H1 (cell line): ENCODE results near the gene ADH1C. TPM values are rescaled to one million over a fixed set of nuclear protein-coding genes. Genes with fewer than 3 reads are reported as not detected.

Experiments used
- KDM5A ChIP-seq: fragments of 200-600 bp; IDR thresholded peaks from 2 replicates; pipeline ENCODE4 v1.7.1; 2012; ENCODE audit warnings: mild to moderate bottlenecking, low read length, inconsistent platforms, mixed read lengths
- RBBP5 ChIP-seq: IDR thresholded peaks from 2 replicates; pipeline ENCODE4 v1.7.1; 2012; ENCODE audit warnings: low read depth, mild to moderate bottlenecking, inconsistent platforms, low read length, moderate library complexity, borderline replicate concordance
- RFX5 ChIP-seq: IDR thresholded peaks from 2 replicates; pipeline ENCODE4 v1.6.1; 2011; ENCODE audit warnings: low read depth, low read length, improper control_type of control experiment, borderline replicate concordance
- RXRA ChIP-seq: IDR thresholded peaks from 2 replicates; pipeline ENCODE4 v1.6.1; 2011; ENCODE audit warnings: low read depth, mild to moderate bottlenecking, low read length, moderate library complexity; ENCODE audit not compliant: insufficient read depth
- TBP ChIP-seq: IDR thresholded peaks from 2 replicates; pipeline ENCODE4 v1.6.1; 2011; ENCODE audit warnings: low read depth, low read length, improper control_type of control experiment
- polyA plus RNA-seq, 7 experiments: library from polyadenylated mRNA; depleted of rRNA in 3 of 7; stranded (reverse) in 5 of 7; unstranded in 2 of 7; fragments of >200 nt in 5 of 7; fragments of 200-250 nt in 2 of 7; gene quantifications; 1 replicate in 5 of 7; 2 replicates in 1 of 7; 4 replicates in 1 of 7; pipeline versions ENCODE4 v1.2.1 to v1.2.3, GENCODE V29; 2011 to 2013; ENCODE audit warnings: missing spikeins in 2 of 7, mixed read lengths in 2 of 7
- total RNA-seq: library from RNA; stranded (reverse); fragmentation: NEBNext Ultra II Directional; extraction: Animal tissue kit (Norgen Biotek cat#: 25700); gene quantifications from 2 replicates; pipeline ENCODE4 v1.2.1, GENCODE V29; 2021
- TF ChIP-seq, protein P1 (sequence below): fragments of 300-600 bp; sonication (generic); IDR thresholded peaks from 2 replicates; pipeline ENCODE4 v1.7.1; 2012; ENCODE audit warnings: low read length, moderate library complexity, mild to moderate bottlenecking, inconsistent platforms; ENCODE audit not compliant: insufficient replicate concordance
- TF ChIP-seq, protein P2 (sequence below): IDR thresholded peaks from 2 replicates; pipeline ENCODE4 v1.6.1; 2012; ENCODE audit warnings: inconsistent platforms
- TF ChIP-seq, protein P3 (sequence below): IDR thresholded peaks from 2 replicates; pipeline ENCODE4 v1.6.1; 2012; ENCODE audit warnings: inconsistent platforms
- TF ChIP-seq, protein P4 (sequence below): IDR thresholded peaks from 2 replicates; pipeline ENCODE4 v1.6.1; 2012; ENCODE audit warnings: low read length, inconsistent platforms

Gene ADH1C
- total and polyA plus RNA-seq, 2 of the 8 experiments (the other 6 are each of a cell fraction or from before 2014, with no cell fraction given) = not detected

DNA sequence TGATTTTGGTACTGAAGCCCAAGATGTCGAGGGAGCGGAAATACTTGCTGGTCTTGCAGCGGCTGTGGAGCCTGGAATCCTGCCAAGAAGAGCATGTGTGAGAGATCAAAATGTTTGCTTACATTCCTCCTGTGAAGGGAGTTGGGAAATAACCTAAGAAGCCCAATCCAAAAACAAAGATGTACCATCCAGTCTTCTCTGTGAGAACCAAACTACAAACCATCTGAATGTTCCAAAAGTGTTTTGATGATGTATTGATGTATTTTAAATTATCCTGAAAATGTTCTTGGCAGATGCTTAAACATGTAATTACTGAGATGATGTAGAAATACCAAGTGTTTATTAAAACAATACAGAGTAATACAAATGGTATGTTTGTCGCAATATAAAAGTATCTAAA, 51.6 kb downstream of the ADH1C start (continued):
- TF ChIP-seq, protein P1, sequence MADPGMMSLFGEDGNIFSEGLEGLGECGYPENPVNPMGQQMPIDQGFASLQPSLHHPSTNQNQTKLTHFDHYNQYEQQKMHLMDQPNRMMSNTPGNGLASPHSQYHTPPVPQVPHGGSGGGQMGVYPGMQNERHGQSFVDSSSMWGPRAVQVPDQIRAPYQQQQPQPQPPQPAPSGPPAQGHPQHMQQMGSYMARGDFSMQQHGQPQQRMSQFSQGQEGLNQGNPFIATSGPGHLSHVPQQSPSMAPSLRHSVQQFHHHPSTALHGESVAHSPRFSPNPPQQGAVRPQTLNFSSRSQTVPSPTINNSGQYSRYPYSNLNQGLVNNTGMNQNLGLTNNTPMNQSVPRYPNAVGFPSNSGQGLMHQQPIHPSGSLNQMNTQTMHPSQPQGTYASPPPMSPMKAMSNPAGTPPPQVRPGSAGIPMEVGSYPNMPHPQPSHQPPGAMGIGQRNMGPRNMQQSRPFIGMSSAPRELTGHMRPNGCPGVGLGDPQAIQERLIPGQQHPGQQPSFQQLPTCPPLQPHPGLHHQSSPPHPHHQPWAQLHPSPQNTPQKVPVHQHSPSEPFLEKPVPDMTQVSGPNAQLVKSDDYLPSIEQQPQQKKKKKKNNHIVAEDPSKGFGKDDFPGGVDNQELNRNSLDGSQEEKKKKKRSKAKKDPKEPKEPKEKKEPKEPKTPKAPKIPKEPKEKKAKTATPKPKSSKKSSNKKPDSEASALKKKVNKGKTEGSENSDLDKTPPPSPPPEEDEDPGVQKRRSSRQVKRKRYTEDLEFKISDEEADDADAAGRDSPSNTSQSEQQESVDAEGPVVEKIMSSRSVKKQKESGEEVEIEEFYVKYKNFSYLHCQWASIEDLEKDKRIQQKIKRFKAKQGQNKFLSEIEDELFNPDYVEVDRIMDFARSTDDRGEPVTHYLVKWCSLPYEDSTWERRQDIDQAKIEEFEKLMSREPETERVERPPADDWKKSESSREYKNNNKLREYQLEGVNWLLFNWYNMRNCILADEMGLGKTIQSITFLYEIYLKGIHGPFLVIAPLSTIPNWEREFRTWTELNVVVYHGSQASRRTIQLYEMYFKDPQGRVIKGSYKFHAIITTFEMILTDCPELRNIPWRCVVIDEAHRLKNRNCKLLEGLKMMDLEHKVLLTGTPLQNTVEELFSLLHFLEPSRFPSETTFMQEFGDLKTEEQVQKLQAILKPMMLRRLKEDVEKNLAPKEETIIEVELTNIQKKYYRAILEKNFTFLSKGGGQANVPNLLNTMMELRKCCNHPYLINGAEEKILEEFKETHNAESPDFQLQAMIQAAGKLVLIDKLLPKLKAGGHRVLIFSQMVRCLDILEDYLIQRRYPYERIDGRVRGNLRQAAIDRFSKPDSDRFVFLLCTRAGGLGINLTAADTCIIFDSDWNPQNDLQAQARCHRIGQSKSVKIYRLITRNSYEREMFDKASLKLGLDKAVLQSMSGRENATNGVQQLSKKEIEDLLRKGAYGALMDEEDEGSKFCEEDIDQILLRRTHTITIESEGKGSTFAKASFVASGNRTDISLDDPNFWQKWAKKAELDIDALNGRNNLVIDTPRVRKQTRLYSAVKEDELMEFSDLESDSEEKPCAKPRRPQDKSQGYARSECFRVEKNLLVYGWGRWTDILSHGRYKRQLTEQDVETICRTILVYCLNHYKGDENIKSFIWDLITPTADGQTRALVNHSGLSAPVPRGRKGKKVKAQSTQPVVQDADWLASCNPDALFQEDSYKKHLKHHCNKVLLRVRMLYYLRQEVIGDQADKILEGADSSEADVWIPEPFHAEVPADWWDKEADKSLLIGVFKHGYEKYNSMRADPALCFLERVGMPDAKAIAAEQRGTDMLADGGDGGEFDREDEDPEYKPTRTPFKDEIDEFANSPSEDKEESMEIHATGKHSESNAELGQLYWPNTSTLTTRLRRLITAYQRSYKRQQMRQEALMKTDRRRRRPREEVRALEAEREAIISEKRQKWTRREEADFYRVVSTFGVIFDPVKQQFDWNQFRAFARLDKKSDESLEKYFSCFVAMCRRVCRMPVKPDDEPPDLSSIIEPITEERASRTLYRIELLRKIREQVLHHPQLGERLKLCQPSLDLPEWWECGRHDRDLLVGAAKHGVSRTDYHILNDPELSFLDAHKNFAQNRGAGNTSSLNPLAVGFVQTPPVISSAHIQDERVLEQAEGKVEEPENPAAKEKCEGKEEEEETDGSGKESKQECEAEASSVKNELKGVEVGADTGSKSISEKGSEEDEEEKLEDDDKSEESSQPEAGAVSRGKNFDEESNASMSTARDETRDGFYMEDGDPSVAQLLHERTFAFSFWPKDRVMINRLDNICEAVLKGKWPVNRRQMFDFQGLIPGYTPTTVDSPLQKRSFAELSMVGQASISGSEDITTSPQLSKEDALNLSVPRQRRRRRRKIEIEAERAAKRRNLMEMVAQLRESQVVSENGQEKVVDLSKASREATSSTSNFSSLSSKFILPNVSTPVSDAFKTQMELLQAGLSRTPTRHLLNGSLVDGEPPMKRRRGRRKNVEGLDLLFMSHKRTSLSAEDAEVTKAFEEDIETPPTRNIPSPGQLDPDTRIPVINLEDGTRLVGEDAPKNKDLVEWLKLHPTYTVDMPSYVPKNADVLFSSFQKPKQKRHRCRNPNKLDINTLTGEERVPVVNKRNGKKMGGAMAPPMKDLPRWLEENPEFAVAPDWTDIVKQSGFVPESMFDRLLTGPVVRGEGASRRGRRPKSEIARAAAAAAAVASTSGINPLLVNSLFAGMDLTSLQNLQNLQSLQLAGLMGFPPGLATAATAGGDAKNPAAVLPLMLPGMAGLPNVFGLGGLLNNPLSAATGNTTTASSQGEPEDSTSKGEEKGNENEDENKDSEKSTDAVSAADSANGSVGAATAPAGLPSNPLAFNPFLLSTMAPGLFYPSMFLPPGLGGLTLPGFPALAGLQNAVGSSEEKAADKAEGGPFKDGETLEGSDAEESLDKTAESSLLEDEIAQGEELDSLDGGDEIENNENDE = no peak
- TF ChIP-seq, protein P2, sequence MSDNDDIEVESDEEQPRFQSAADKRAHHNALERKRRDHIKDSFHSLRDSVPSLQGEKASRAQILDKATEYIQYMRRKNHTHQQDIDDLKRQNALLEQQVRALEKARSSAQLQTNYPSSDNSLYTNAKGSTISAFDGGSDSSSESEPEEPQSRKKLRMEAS = no peak
- TF ChIP-seq RFX5 (no peak), KDM5A (no peak), RBBP5 (no peak), RXRA (no peak), TBP (no peak)
- TF ChIP-seq, protein P3, sequence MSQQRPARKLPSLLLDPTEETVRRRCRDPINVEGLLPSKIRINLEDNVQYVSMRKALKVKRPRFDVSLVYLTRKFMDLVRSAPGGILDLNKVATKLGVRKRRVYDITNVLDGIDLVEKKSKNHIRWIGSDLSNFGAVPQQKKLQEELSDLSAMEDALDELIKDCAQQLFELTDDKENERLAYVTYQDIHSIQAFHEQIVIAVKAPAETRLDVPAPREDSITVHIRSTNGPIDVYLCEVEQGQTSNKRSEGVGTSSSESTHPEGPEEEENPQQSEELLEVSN = no peak
- TF ChIP-seq, protein P4, sequence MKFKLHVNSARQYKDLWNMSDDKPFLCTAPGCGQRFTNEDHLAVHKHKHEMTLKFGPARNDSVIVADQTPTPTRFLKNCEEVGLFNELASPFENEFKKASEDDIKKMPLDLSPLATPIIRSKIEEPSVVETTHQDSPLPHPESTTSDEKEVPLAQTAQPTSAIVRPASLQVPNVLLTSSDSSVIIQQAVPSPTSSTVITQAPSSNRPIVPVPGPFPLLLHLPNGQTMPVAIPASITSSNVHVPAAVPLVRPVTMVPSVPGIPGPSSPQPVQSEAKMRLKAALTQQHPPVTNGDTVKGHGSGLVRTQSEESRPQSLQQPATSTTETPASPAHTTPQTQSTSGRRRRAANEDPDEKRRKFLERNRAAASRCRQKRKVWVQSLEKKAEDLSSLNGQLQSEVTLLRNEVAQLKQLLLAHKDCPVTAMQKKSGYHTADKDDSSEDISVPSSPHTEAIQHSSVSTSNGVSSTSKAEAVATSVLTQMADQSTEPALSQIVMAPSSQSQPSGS = no peak
